CD4-positive, alpha-beta memory T cell (primary cell): ENCODE results near the gene TPM4. TPM values are rescaled to one million over a fixed set of nuclear protein-coding genes. Genes with fewer than 3 reads are reported as not detected.

Experiments
- CTCF ChIA-PET: fragments of 350-600 bp; sonication (Branson Sonifier 250); formaldehyde crosslinking; loops from one replicate; lab custom pipeline; 2021; ENCODE audit warnings: inconsistent platforms; ENCODE audit not compliant: partially characterized antibody; lab: Charles Lee
- POLR2A ChIA-PET: fragments of 350-600 bp; sonication (Branson Sonifier 250); formaldehyde crosslinking; loops from one replicate; lab custom pipeline; 2021; ENCODE audit not compliant: partially characterized antibody; lab: Charles Lee
- DNase-seq, 5 donors: peaks; one replicate each; pipeline versions ENCODE4 v3.0.0 to v3.0.0-alpha.2; 2020 to 2022; ENCODE audit warnings: mixed read lengths in 1 of 5
- H3K27ac ChIP-seq: one replicate; pipeline ENCODE4 v1.7.0; 2013; ENCODE audit warnings: low read depth, low read length
- H3K27me3 ChIP-seq: 2 replicates; pipeline ENCODE4 v1.7.0; 2013; ENCODE audit warnings: mild to moderate bottlenecking, low read length, moderate library complexity; ENCODE audit not compliant: insufficient read depth
- H3K36me3 ChIP-seq: 2 replicates; pipeline ENCODE4 v1.7.0; 2013; ENCODE audit warnings: mild to moderate bottlenecking, low read length, moderate library complexity; ENCODE audit not compliant: insufficient read depth
- H3K4me1 ChIP-seq: 2 replicates; pipeline ENCODE4 v1.7.0; 2013; ENCODE audit warnings: mild to moderate bottlenecking, low read length, moderate library complexity; ENCODE audit not compliant: insufficient read depth
- H3K4me3 ChIP-seq, 2 donors: one replicate each; pipeline ENCODE4 v1.7.0; 2013; ENCODE audit warnings: low read length in 2 of 2, mild to moderate bottlenecking in 1 of 2
- H3K9me3 ChIP-seq, 2 donors: one replicate each; pipeline ENCODE4 v1.7.0; 2013; ENCODE audit warnings: low read length in 2 of 2, control low read depth in 1 of 2; ENCODE audit not compliant: control insufficient read depth in 1 of 2
- H3K27ac Mint-ChIP-seq, 7 donors: one replicate each; pipeline ENCODE4 v1.8.0; 2020 to 2021; ENCODE audit warnings: mixed read lengths in 7 of 7, mild to moderate bottlenecking in 6 of 7, inconsistent platforms in 3 of 7, moderate library complexity in 3 of 7
- H3K27me3 Mint-ChIP-seq, 2 donors: one replicate each; pipeline ENCODE4 v1.8.0; 2020 to 2021; ENCODE audit warnings: mixed read lengths in 2 of 2
- H3K36me3 Mint-ChIP-seq, 2 donors: one replicate each; pipeline ENCODE4 v1.8.0; 2020 to 2021; ENCODE audit warnings: mixed read lengths in 2 of 2, inconsistent platforms in 1 of 2, mild to moderate bottlenecking in 1 of 2
- H3K4me1 Mint-ChIP-seq, 4 donors: one replicate each; pipeline ENCODE4 v1.8.0; 2020 to 2021; ENCODE audit warnings: mixed read lengths in 4 of 4, mild to moderate bottlenecking in 1 of 4
- H3K4me3 Mint-ChIP-seq, 8 donors: one replicate each; pipeline ENCODE4 v1.8.0; 2020 to 2021; ENCODE audit warnings: mixed read lengths in 8 of 8, mild to moderate bottlenecking in 7 of 8, moderate library complexity in 6 of 8, inconsistent platforms in 3 of 8
- H3K9me3 Mint-ChIP-seq, 8 donors: one replicate each; pipeline ENCODE4 v1.8.0; 2020 to 2021; ENCODE audit warnings: mixed read lengths in 8 of 8, mild to moderate bottlenecking in 5 of 8, inconsistent platforms in 3 of 8, moderate library complexity in 1 of 8
- intact Hi-C: fragments of 100-400 bp; cut with micrococcal nuclease; formaldehyde crosslinking; loops from one replicate; pipeline ENCODE4 v1.15.1; 2023
- polyA plus RNA-seq, 2 donors: library from polyadenylated mRNA; unstranded; fragments of 300-500 nt; fragmentation: Illumina TruSeq; gene quantifications; one replicate each; pipeline ENCODE4 v1.2.3, GENCODE V29; 2021
- total RNA-seq, 2 experiments: library from RNA; stranded (reverse); gene quantifications; one replicate each; pipeline ENCODE4 v1.2.3, GENCODE V29; 2021

Gene TPM4
- total and polyA plus RNA-seq, 4 experiments from 2014 or later, result 76.7 to 134 (median 95.8) TPM

DNA sequence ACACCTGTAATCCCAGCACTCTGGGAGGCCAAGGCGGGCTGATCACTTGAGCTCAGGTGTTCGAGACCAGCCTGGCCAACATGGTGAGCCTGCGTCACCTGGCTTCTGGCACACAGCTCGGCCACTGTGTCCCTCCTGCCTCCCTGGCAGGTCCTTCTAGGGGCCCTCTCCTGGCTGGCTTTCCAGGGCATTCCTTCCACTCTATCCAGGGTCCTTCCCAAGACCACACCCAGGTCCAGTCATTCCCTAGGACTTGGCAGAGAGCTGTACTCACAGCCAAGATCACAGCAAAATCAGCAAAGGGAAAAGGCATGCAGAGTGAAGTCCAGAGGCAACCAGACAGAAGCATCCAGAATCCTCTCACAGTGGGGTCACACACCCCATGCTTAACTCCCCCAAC is 57.5 kb downstream of the TPM4 start:
- Mint-ChIP-seq H3K9me3 (no peaks in the 10 kb centered on the region), H3K27me3 (no peaks in the 10 kb centered on the region), H3K36me3 (peaks cover 49 to 54% of the 10 kb centered on the region in 2 donors), H3K4me1 (peaks cover 3 to 8% (median 5%) of the 10 kb centered on the region in 4 donors), H3K27ac (peak overlapping the region in 3 of 7 donors; percentile 2 to 6 (median 3)), H3K4me3 (no peak overlapping the region)
- CTCF ChIA-PET, result interaction anchor here (2.5 kb wide), 1 partner anchor 10 kb away, joined by 6 read pairs; the partner anchor contains the start of gene HSH2D
- Histone ChIP-seq H3K27ac (no peak overlapping the region), H3K9me3 (no peaks in the 10 kb centered on the region), H3K36me3 (peaks cover 49% of the 10 kb centered on the region), H3K4me3 (no peak overlapping the region), H3K27me3 (no peaks in the 10 kb centered on the region), H3K4me1 (no peaks in the 10 kb centered on the region)
- no peak for DNase-seq
- intact Hi-C loops, result no loop called here
- POLR2A ChIA-PET, result interaction anchor here (1.2 to 1.7 kb wide), 2 partner anchors 13 to 64 kb away, joined by 3 to 4 read pairs; no protein-coding TSS in a partner anchor

DNA sequence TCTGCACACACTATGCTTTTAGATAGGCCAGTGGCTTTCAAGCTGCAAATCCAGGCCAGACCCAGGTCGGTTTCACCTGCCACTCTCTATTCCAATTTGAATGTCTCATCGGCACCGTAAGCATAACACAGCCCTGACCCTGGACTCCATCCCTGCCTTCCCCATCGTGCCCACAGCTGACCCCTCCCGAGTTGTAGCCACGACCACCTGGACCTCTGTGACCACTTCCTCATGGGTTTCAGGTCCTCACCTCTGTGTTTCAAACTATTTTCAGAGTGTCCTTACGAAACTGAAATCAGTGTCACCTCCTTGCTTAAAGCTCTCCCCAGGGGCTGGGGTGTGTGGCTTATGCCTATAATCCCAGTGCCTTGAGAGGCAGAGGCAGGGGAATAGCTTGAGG is 58.2 kb downstream of the TPM4 start:
- POLR2A ChIA-PET, result interaction anchor here (1.2 to 1.7 kb wide), 2 partner anchors 12 to 64 kb away, joined by 3 to 4 read pairs; no protein-coding TSS in a partner anchor
- H3K4me3 Mint-ChIP-seq, result no peak overlapping the region
- peaks cover 42% of the 10 kb centered on the region for H3K36me3 ChIP-seq
- H3K27ac Mint-ChIP-seq, result peak overlapping the region in 3 of 7 donors; percentile 2 to 66 (median 32)
- H3K27ac ChIP-seq, result no peak overlapping the region
- no peaks in the 10 kb centered on the region for H3K9me3 ChIP-seq
- CTCF ChIA-PET, result interaction anchor here (2.5 kb wide), 1 partner anchor 9 kb away, joined by 6 read pairs; the partner anchor contains the start of gene HSH2D
- DNase-seq, result no peak
- no peaks in the 10 kb centered on the region for H3K27me3 ChIP-seq
- peaks cover 46 to 48% of the 10 kb centered on the region in 2 donors for H3K36me3 Mint-ChIP-seq
- intact Hi-C loops, result no loop called here
- no peak overlapping the region for H3K4me3 ChIP-seq
- H3K4me1 Mint-ChIP-seq, result peaks cover 5 to 9% (median 7%) of the 10 kb centered on the region in 4 donors
- peaks cover under 1% of the 10 kb centered on the region for H3K4me1 ChIP-seq
- H3K9me3 Mint-ChIP-seq, result no peaks in the 10 kb centered on the region
- no peaks in the 10 kb centered on the region for H3K27me3 Mint-ChIP-seq

DNA sequence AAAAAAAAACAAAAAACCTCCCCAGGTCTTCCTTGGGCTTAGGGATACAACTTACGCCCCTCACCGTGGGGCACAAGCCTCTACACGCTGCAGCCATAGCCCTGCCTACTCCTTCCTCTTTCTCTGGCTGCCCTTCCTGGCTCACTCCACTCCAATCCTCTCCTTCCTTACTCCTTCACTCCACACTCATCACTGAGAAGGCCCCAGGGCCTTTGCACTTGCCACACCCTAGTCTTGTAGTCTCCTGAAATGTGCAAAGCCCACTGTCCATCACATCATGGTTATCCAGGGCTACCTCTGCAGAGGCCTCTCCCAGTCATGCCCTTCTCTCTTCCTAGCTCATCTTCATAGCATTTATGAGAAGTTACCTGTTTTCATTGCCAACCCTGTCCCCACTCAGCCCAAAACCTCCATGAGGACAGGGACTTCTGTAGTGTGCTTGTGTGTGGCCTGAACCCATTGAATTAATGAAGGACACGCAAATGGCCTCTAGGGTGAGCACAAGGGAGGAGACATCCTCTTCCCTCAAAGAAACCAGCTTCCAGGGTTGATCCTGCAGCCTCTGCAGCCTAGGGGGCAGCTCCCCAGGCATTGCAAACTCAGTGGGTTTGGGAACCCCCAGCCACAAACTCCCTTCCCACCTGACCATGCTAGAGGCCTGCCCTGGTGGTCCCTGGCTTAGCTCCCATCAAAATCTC is 59.3 kb downstream of the TPM4 start:
- no peak overlapping the region for H3K27ac ChIP-seq
- H3K27ac Mint-ChIP-seq, result peak overlapping the region in 3 of 7 donors; percentile 25 to 53 (median 37)

DNA sequence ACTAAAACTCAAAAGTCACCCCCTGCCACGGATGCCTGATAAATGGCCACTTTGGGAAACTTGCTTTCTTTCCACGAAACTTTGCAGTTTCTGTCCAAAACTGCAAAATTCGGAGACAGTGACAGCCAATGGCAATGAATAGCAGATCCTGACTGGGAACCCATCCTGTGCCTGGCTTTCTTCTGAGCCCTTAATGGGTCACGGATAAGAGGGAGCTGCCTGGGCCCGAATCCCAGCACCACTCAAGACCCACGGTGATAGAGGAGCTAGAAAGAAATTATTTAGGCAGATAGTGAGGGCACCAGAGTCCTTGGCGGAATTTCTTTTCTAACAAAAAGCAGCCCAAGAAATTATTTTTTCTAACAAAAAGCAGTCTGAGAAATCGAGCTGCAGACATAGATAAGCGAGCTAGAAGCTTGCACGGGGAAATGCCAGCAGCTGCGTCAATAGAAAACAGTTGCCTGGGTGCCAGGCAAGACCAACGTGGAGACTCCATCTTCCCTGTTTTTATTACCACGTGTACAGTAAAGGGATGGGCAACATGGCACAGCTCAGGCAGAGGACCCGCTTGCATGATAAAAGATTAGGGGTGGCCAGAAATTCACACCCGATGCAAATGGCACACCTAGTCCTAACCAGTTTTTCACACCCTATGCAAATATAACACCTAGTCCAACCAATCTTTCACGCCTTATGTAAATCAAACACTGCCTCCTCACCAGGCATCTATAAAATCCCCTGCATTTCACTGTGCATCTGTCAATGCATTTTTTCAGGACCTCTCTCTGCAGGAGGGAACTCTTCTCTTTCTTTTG is 60.1 kb downstream of the TPM4 start:
- no peaks in the 10 kb centered on the region for H3K27me3 Mint-ChIP-seq
- intact Hi-C loops, result no loop called here
- Histone ChIP-seq H3K27me3 (no peaks in the 10 kb centered on the region), H3K9me3 (no peaks in the 10 kb centered on the region), H3K4me1 (peaks cover 7% of the 10 kb centered on the region), H3K4me3 (no peak overlapping the region), H3K27ac (no peak overlapping the region), H3K36me3 (peaks cover 27% of the 10 kb centered on the region)
- no peak for DNase-seq
- no peak overlapping the region for H3K4me3 Mint-ChIP-seq
- no peaks in the 10 kb centered on the region for H3K9me3 Mint-ChIP-seq
- peaks cover 4 to 24% (median 13%) of the 10 kb centered on the region in 4 donors for H3K4me1 Mint-ChIP-seq
- H3K27ac Mint-ChIP-seq, result peak overlapping the region in 2 of 7 donors; percentile 50 to 53
- peaks cover 33 to 34% of the 10 kb centered on the region in 2 donors for H3K36me3 Mint-ChIP-seq
- CTCF ChIA-PET, result interaction anchor here (1.0 kb wide), 1 partner anchor 10 kb away, joined by 3 read pairs; no protein-coding TSS in a partner anchor
- POLR2A ChIA-PET, result interaction anchor here (0.7 to 1.6 kb wide), 3 partner anchors 10 to 47 kb away, joined by 3 to 4 read pairs (median 3); no protein-coding TSS in a partner anchor

More for the DNA sequence above, 59.3 kb downstream of the TPM4 start:
- H3K36me3 ChIP-seq, result peaks cover 32% of the 10 kb centered on the region
- ChIA-PET POLR2A (interaction anchor here (0.7 to 1.6 kb wide), 2 partner anchors 9 to 46 kb away, joined by 3 to 4 read pairs; no protein-coding TSS in a partner anchor), CTCF (no interaction called here)
- DNase-seq, result no peak
- H3K27me3 Mint-ChIP-seq, result no peaks in the 10 kb centered on the region
- no peak overlapping the region for H3K4me3 ChIP-seq
- no peaks in the 10 kb centered on the region for H3K9me3 ChIP-seq
- H3K4me1 Mint-ChIP-seq, result peaks cover 6 to 16% (median 11%) of the 10 kb centered on the region in 4 donors
- no peaks in the 10 kb centered on the region for H3K27me3 ChIP-seq
- peaks cover 38 to 39% of the 10 kb centered on the region in 2 donors for H3K36me3 Mint-ChIP-seq
- intact Hi-C loops, result no loop called here
- H3K4me1 ChIP-seq, result peaks cover 7% of the 10 kb centered on the region
- no peaks in the 10 kb centered on the region for H3K9me3 Mint-ChIP-seq
- no peak overlapping the region for H3K4me3 Mint-ChIP-seq

DNA sequence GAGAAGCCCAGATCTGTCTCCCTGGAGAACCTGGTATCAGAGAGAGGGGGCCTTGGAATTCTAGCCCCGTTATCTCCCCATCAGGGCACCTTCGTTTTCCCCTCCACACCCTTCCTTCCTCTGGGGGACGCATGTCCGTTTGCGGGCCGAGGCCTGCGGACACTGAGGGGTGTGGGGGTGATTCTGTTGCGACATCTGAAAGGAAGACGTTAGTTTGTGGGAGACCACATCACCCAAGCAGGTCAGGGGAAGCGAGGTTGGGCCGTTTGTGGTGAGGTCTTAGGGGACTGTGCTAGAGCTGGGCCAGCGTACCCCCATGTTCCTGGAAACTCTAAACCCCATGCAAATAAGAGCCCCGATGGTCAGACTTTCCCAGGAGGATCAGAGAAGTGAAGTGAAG is 63.5 kb downstream of the TPM4 start:
- CTCF ChIA-PET, result interaction anchor here (1.5 kb wide), 1 partner anchor 98 kb away, joined by 3 read pairs; no protein-coding TSS in a partner anchor

DNA sequence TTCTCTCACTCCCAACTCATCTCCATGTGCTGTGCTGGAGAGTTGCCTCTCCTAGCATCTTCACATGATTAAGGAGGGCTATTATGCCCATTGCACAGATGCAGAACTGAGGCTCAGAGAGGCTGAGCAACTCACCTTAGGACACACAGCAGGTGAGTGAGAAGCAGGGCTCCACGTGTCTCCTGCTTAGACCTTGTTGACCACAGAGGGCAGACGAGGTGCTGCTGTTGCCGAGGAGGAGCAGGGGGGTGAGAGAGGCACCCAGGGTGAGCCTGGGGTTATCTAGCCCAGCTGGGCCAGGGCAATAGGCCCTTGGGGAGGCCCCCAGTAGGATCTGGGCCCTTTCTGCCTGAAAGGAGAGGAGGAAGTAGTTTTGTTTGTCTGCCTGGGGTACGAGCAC is 64.7 kb downstream of the TPM4 start:
- intact Hi-C loops, result no loop called here
- H3K9me3 Mint-ChIP-seq, result no peaks in the 10 kb centered on the region
- H3K4me3 Mint-ChIP-seq, result peak overlapping the region in 1 of 8 donors; percentile 79

More for the DNA sequence above, 63.5 kb downstream of the TPM4 start:
- Mint-ChIP-seq H3K36me3 (peaks cover 5 to 7% of the 10 kb centered on the region in 2 donors), H3K27me3 (no peaks in the 10 kb centered on the region), H3K4me3 (peak overlapping the region in 5 of 8 donors; percentile 2 to 58 (median 28)), H3K4me1 (peaks cover 16 to 42% (median 31%) of the 10 kb centered on the region in 4 donors), H3K9me3 (no peaks in the 10 kb centered on the region), H3K27ac (peak overlapping the region in 4 of 7 donors; percentile 24 to 70 (median 56))
- Histone ChIP-seq H3K4me1 (peaks cover 24% of the 10 kb centered on the region), H3K36me3 (no peaks in the 10 kb centered on the region), H3K27me3 (no peaks in the 10 kb centered on the region), H3K9me3 (no peaks in the 10 kb centered on the region), H3K4me3 (no peak overlapping the region), H3K27ac (no peak overlapping the region)
- intact Hi-C loops, result no loop called here
- no peak for DNase-seq
- POLR2A ChIA-PET, result interaction anchor here (1.4 kb wide), 1 partner anchor 29 kb away, joined by 4 read pairs; the partner anchor contains the start of gene RAB8A

More for the DNA sequence above, 64.7 kb downstream of the TPM4 start:
- CTCF ChIA-PET, result interaction anchor here (1.2 kb wide), 1 partner anchor 10 kb away, joined by 5 read pairs; no protein-coding TSS in a partner anchor
- no peak for DNase-seq
- H3K4me1 ChIP-seq, result peaks cover 37% of the 10 kb centered on the region
- H3K36me3 Mint-ChIP-seq, result peaks cover 0 to 4% of the 10 kb centered on the region in 2 donors
- no peak overlapping the region for H3K27ac ChIP-seq
- no peaks in the 10 kb centered on the region for H3K27me3 Mint-ChIP-seq
- H3K36me3 ChIP-seq, result no peaks in the 10 kb centered on the region
- H3K9me3 ChIP-seq, result no peaks in the 10 kb centered on the region
- H3K4me1 Mint-ChIP-seq, result peaks cover 21 to 50% (median 34%) of the 10 kb centered on the region in 4 donors
- POLR2A ChIA-PET, result no interaction called here
- H3K27me3 ChIP-seq, result no peaks in the 10 kb centered on the region
- H3K4me3 ChIP-seq, result no peak overlapping the region
- peak overlapping the region in 6 of 7 donors; percentile 52 to 69 (median 61) for H3K27ac Mint-ChIP-seq
